Esophagus mucosa (tissue), 1 donor: ENCODE measurements around the gene MSMB. TPM values are rescaled to one million over a fixed set of nuclear protein-coding genes. Genes with fewer than 3 reads are reported as not detected.
"Not testable (repeated sequence)": the region's sequence is repeated elsewhere in the genome, so short reads cannot be mapped to it uniquely, and the experiment has no call there.

ENCODE experiments used
- ATAC-seq: fragments of 200-7000 bp; cut with Tn5 transposase; one replicate; pipeline ENCODE4 v1.9.1; 2020
- total RNA-seq: library from RNA; stranded (reverse); gene quantifications from one replicate; pipeline ENCODE4 v1.2.4, GENCODE V29; 2023
- donor health status: DM: yes; HTN: yes; CAD: no.

MSMB gene
- total RNA-seq, 1 donor from 2014 or later: 0.64 TPM

DNA sequence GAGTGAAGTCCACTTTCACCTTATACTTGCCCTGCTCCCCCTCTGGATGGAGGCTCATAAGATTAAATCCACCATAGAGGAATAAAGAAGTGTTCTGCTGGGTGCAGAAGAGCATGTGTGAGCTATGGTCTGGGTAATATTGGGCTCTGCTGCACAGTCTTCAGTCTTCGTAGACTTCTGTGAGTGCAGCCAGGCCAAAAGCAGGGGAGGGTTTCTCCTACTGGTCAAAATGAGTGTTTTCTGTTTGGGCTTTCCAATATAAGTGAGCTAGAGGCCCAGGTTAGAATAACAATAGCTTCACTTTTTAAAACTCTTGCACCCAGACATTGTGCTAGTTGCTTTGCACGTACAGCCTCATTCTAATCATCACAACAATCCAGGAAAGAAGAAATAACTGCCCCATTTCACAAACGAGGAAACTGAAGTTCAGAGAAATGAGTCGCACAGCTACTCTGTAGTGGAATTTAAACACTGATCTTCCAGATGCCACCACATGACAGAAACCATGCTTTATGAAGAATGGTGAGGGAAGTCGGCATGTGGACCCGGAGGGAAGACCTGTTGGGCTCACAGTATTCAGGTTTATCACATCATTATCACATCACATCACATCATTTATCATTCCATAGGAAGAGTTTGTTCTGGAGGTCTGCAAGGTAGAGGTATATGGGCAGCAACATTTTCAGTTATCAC is 23.8 kb upstream of the MSMB start:
- ATAC-seq: no peak

GRCh38 chr10:46068905-46069304 is 22.8 kb upstream of the MSMB start:
- ATAC-seq: no peak

DNA sequence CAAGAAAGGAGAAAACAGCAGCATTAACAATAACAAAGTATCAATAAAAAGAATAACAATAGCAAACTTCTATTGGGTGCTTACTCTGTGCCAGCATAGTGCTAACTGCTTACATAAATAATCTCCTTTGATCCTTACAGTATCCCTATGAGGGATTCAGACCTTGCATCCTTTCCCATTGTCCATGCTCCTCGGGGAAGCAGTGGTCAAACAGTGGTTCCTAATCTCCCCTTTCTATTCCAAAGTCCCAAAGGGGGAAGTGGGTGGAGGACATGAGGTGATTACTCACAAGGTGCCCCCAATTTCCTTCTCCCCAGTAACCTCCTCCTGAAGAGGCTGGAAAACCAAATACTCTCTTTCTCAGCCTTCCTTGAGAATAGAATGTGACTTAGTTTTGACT is 22.0 kb upstream of the MSMB start:
- ATAC-seq: no peak

DNA sequence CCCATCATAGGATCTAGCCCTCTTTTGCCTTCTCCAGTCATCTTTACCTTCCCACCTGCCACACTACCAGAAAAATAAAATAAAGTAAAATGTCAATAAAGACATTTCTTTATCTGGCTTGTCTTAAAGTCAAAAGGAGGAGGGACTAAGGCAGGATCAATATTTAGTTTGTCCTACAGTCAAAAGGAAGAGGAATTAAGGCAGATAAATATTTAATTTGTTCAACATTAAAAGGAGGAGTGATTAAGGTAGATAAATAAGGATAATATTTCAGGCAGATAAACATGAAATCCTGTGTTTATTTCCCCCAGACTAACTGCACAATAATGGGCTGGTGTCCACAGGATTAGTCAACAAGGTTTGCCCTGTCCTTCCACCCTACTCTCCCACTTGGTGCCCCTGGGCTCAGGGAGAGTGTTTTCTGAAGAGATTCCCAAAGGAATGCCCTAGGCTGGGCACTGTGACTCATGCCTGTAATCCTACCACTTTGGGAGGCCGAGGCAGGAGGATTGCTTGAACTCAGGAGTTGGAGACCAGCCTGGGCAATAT is 18.3 kb upstream of the MSMB start:
- no peak for ATAC-seq

- no peak for ATAC-seq
Measured at GRCh38 chr10:46062723-46063428, 16.8 kb upstream of the MSMB start.

- no peak for ATAC-seq
Measured at GRCh38 chr10:46060706-46061105, 14.6 kb upstream of the MSMB start.

GRCh38 chr10:46057927-46058326 is 11.9 kb upstream of the MSMB start:
- not testable (repeated sequence) for ATAC-seq

- no peak for ATAC-seq
Measured at GRCh38 chr10:46057038-46057437, 11.0 kb upstream of the MSMB start.

GRCh38 chr10:46055771-46056170 is 9.7 kb upstream of the MSMB start:
- ATAC-seq: no peak

- ATAC-seq: no peak
Measured at GRCh38 chr10:46053534-46054434, 7.7 kb upstream of the MSMB start.

DNA sequence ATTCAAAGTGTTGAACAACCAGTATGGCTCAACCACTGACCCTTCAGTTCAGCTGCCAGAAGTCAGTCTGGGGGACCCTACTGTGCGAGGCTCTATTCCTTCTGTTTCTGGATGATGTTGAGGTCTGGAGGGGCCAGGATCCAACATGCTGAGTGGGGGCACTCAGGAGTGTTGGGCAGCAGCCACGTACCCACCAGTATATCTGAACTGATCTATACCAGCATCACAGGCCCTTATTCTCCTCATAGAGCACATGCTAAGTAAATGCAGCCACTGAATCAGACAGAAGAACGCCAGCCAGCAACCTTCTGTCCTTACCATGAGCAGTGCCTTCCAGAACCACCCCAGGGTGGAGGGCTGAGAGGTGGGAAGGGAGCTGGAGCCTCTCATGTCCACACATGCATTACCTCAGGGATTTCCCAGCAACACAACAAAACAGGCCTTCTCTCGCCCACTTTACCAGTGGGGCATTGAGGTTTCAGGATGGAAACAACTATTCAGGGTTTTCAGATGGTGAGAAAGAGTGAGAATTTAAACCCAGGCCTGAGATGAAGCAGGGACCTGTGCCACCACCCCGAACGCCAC is 6.8 kb upstream of the MSMB start:
- peak; percentile 62 for ATAC-seq

GRCh38 chr10:46052057-46052790 is 6.2 kb upstream of the MSMB start:
- peak; percentile 65 for ATAC-seq

GRCh38 chr10:46050941-46051623 is 5.0 kb upstream of the MSMB start:
- ATAC-seq: no peak

- ATAC-seq: not testable (repeated sequence)
Measured at GRCh38 chr10:46049497-46049831, 3.4 kb upstream of the MSMB start.

DNA sequence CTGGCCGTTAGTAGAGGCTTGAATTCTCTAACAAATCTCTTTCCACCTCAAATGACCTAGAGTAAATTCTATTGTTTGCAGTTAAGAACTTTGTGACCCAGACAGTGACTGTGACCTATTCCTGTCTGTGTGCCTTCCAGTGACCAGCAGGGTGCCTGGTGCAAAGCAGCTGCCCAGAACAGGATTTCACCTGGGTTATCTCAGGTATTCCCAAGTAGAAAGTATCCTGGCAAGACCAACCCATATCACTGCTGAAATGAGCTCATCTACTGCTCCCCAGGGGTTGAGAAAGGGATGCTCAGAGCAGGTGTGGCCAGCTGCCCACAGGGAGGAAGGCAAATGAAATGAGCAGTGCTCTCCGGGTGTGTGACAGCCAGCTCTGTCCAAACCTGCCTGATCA is 2.1 kb upstream of the MSMB start:
- ATAC-seq: peak; percentile 81

- peak; percentile 65 for ATAC-seq
Measured at GRCh38 chr10:46042527-46042926, 3.5 kb downstream of the MSMB start.

- ATAC-seq: peak; percentile 93
Measured at GRCh38 chr10:46040004-46040403, 6.1 kb downstream of the MSMB start.

DNA sequence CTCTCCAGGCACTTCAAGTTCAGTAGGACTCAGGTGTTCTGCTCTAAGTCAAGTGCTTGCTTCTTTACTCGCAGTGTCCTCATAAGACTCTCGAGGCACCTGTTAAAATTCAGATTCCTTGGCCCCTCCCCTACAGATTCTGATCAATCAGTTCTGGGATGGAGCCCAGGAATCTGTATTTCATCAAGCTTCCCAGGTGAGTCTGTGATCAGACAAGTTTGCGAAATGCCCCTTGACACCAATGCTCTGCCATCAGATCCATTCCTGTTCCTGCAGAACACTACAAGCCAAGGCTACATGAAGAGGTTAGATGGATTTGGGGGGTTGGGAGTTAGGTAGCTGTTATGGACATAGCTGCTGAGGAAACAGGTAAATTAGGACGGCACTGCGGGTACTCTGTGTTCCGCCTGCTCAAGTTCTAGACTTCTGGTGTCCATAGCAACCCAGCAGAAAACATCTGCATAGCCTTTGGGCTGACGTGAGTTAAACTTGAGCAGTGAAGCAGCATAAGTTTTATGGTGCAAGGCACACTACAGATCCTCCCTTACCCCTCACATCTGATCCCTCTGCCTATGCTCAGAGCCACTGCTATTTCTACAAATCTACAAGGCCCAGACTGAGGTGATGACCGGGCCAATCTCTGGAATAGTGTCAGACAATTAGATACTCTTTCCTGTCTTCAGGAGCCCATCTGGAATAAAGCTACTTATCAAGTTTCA is 8.8 kb downstream of the MSMB start:
- no peak for ATAC-seq

DNA sequence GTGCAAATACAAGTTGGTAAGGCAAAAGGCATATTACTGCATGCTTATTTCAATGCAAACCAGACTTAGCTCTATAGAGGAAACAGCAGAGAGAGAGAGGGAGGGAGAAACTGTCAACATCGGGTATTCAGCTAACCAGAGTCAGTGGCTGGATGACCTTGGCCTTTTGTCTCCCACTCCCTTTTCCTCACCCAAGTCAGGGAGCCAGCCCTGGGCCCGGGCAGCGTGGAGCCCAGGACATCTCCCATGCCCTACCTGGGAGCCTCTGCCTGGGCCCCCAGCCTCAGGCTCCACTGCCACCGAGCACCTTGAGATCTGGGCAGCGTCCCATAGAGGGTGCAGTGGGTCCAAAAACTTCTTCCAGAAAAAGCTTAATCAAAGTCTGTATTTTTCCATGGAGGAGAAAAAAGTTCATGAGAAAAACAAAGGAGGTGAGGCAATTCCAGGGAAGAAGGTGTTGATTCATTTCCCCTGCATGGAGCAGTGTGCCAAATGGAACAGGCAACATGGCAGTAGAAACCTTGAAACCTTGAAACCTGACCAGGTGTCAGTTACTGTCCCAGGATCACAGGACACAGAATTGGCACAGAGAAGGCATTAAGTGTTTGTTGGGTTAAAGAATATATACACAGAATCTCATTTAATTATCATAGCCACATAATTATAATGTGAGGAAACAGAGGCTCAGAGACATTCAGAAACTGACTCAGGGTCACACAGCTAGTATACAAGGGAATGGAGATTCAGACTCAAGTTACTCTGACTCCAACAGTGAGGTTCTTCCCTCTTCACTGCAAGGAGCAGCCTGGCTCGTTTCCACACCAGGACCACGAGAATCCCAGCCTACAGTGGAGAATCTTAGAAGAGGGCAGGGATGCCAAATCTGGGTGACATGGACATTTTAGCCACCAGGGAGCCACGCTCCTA is 9.9 kb downstream of the MSMB start:
- no peak for ATAC-seq

DNA sequence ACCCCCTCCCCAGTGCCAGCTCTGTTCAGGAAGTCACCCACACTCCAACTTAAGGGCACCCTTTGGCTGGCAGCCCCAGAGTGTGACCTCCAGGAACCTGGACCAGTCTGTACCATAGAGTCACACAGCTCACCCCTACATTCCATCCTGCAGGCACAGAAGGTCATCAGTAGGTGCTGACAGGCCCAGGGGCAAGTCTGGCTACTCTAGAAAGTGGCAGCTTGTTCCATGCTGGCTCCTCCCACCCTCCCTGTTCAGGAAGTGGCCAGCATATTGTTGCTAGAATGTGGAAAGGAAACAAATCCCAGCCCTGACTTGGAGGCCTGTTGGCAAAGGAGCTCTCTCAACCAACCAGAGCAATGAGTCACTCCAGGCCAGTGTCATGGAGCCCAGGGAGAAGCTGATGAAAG is 12.5 kb downstream of the MSMB start:
- peak; percentile 69 for ATAC-seq
